MM.1S (cell line): ENCODE data around the gene TFDP1.

Experiments
- DNase-seq: peaks from one replicate; pipeline ENCODE4 v3.0.0-alpha.2; 2015
- H2AFZ ChIP-seq: fragments of 300-600 bp; sonication (generic); 2 replicates; pipeline ENCODE4 v1.6.0; 2016; ENCODE audit warnings: antibody characterized with exemption, low read length
- H3F3A ChIP-seq: fragments of 300-600 bp; sonication (generic); 2 replicates; pipeline ENCODE4 v1.6.1; 2016; ENCODE audit warnings: mild to moderate bottlenecking, antibody characterized with exemption, low read length, moderate library complexity, mixed read lengths; ENCODE audit not compliant: insufficient read depth
- H3K27ac ChIP-seq: fragments of 300-600 bp; sonication (generic); 2 replicates; pipeline ENCODE4 v1.5.1; 2016; ENCODE audit warnings: mild to moderate bottlenecking, low read length
- H3K27me3 ChIP-seq: fragments of 300-600 bp; sonication (generic); replicated peaks from 2 replicates; pipeline ENCODE4 v1.6.0; 2016; ENCODE audit warnings: low read length; ENCODE audit not compliant: insufficient read depth
- H3K36me3 ChIP-seq: fragments of 300-600 bp; sonication (generic); replicated peaks from 2 replicates; pipeline ENCODE4 v1.6.1; 2016; ENCODE audit warnings: mild to moderate bottlenecking, low read length, mixed read lengths; ENCODE audit not compliant: insufficient read depth
- H3K4me1 ChIP-seq: fragments of 300-600 bp; sonication (generic); 2 replicates; pipeline ENCODE4 v1.6.1; 2016; ENCODE audit warnings: low read length, mixed read lengths
- H3K4me2 ChIP-seq: fragments of 300-600 bp; sonication (generic); 2 replicates; pipeline ENCODE4 v1.6.0; 2016; ENCODE audit warnings: low read depth, low read length
- H3K4me3 ChIP-seq: fragments of 300-600 bp; sonication (generic); 2 replicates; pipeline ENCODE4 v1.5.1; 2016; ENCODE audit warnings: low read length, mixed read lengths
- H3K79me2 ChIP-seq: fragments of 300-600 bp; sonication (generic); 2 replicates; pipeline ENCODE4 v1.6.1; 2016; ENCODE audit warnings: mixed run types, low read length, mixed read lengths
- H3K9ac ChIP-seq: fragments of 300-600 bp; sonication (generic); 2 replicates; pipeline ENCODE4 v1.6.1; 2016; ENCODE audit warnings: low read length, mixed read lengths
- H3K9me2 ChIP-seq: fragments of 300-600 bp; sonication (generic); replicated peaks from 2 replicates; pipeline ENCODE4 v1.6.1; 2016; ENCODE audit warnings: mild to moderate bottlenecking, low read length, mixed read lengths; ENCODE audit not compliant: insufficient read depth
- H3K9me3 ChIP-seq: fragments of 300-600 bp; sonication (generic); replicated peaks from 2 replicates; pipeline ENCODE4 v1.6.1; 2016; ENCODE audit warnings: mild to moderate bottlenecking, low read length, mixed read lengths; ENCODE audit not compliant: insufficient read depth
- H4K20me1 ChIP-seq: fragments of 300-600 bp; sonication (generic); 2 replicates; pipeline ENCODE4 v1.6.1; 2016; ENCODE audit warnings: mild to moderate bottlenecking, low read length, moderate library complexity, mixed read lengths; ENCODE audit not compliant: insufficient read depth
- EZH2 ChIP-seq: fragments of 300-600 bp; sonication (generic); optimal IDR thresholded peaks from 2 replicates; pipeline ENCODE3; 2017; ENCODE audit warnings: low read depth, mild to moderate bottlenecking, antibody characterized with exemption, low read length, mixed read lengths
- EZH2phosphoT487 ChIP-seq: fragments of 300-600 bp; sonication (generic); IDR thresholded peaks from 2 replicates; pipeline ENCODE4 v1.6.1; 2018; ENCODE audit warnings: antibody characterized with exemption, low read length
- TF ChIP-seq, protein P1 (sequence below): fragments of 300-600 bp; sonication (generic); IDR thresholded peaks from 2 replicates; pipeline ENCODE4 v1.5.1; 2016; ENCODE audit warnings: antibody characterized with exemption, low read length, mixed read lengths

Gene TFDP1

DNA sequence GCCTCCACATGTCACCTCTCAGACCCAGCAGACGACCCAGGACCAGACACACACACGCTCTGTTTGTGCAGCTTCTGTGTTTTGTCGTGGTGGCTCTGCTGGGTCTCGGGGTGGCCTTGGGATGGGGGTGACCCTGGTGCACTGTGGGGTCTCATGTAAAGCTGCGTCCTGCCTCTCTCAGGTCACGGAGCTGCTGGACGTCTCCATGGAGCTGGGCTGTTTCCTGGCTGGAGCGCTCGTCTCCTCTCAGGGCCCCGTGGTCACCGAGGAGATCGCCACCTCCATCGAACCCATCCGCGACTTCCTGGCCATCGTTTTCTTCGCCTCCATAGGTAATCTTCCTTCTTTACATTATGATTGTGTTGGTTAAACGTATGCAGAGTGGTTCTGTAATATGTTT lies 45.4 kb upstream of the TFDP1 start:
- H3F3A ChIP-seq, result no peaks in the 10 kb centered on the region
- H3K79me2 ChIP-seq, result no peaks in the 10 kb centered on the region; the same call in 1 of the 2 replicates
- no peak overlapping the region for H3K4me3 ChIP-seq
- no peaks in the 10 kb centered on the region for H4K20me1 ChIP-seq
- no peaks in the 10 kb centered on the region for H3K4me1 ChIP-seq
- no peak for DNase-seq
- no peaks in the 10 kb centered on the region for H3K9me2 ChIP-seq
- H3K9ac ChIP-seq, result no peak overlapping the region
- no peak overlapping the region for H2AFZ ChIP-seq
- no peak overlapping the region for H3K4me2 ChIP-seq
- H3K27me3 ChIP-seq, result no peaks in the 10 kb centered on the region
- no peak overlapping the region for H3K27ac ChIP-seq
- no peaks in the 10 kb centered on the region for H3K36me3 ChIP-seq
- TF ChIP-seq, protein P1, sequence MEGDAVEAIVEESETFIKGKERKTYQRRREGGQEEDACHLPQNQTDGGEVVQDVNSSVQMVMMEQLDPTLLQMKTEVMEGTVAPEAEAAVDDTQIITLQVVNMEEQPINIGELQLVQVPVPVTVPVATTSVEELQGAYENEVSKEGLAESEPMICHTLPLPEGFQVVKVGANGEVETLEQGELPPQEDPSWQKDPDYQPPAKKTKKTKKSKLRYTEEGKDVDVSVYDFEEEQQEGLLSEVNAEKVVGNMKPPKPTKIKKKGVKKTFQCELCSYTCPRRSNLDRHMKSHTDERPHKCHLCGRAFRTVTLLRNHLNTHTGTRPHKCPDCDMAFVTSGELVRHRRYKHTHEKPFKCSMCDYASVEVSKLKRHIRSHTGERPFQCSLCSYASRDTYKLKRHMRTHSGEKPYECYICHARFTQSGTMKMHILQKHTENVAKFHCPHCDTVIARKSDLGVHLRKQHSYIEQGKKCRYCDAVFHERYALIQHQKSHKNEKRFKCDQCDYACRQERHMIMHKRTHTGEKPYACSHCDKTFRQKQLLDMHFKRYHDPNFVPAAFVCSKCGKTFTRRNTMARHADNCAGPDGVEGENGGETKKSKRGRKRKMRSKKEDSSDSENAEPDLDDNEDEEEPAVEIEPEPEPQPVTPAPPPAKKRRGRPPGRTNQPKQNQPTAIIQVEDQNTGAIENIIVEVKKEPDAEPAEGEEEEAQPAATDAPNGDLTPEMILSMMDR, result no peak
- no peak for TF ChIP-seq EZH2
- no peak for TF ChIP-seq EZH2phosphoT487
- no peaks in the 10 kb centered on the region for H3K9me3 ChIP-seq

DNA sequence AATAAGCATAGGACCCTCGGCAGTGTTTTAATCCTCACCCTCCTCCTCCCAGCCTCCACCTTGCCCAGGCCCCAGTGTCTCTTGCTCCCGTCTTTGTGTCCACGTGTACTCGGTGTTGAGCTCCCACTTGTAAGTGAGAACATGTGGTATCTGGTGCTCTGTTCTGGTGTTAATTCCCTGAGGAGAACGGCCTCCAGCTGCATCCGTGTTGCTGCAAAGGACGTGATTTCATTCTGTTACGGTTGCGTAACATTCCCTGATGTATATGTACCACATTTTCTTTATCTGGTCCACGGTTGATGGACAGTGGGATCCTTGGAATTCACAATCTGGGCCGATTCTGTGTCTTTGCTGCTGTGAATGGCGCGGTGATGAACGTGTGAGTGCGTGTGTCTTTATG lies 44.7 kb upstream of the TFDP1 start:
- no peak overlapping the region for H3K9ac ChIP-seq
- H3K9me2 ChIP-seq, result no peaks in the 10 kb centered on the region
- H3K4me1 ChIP-seq, result no peaks in the 10 kb centered on the region
- H4K20me1 ChIP-seq, result no peaks in the 10 kb centered on the region
- no peak for DNase-seq
- H3K9me3 ChIP-seq, result no peaks in the 10 kb centered on the region
- no peaks in the 10 kb centered on the region; the same call in 1 of the 2 replicates for H3K79me2 ChIP-seq
- TF ChIP-seq EZH2 (no peak), EZH2phosphoT487 (no peak)
- TF ChIP-seq, protein P1, result no peak
- no peaks in the 10 kb centered on the region for H3K27me3 ChIP-seq
- H3K27ac ChIP-seq, result no peak overlapping the region
- no peak overlapping the region for H3K4me3 ChIP-seq
- no peaks in the 10 kb centered on the region for H3F3A ChIP-seq
- H2AFZ ChIP-seq, result no peak overlapping the region
- no peaks in the 10 kb centered on the region for H3K36me3 ChIP-seq
- H3K4me2 ChIP-seq, result no peak overlapping the region

DNA sequence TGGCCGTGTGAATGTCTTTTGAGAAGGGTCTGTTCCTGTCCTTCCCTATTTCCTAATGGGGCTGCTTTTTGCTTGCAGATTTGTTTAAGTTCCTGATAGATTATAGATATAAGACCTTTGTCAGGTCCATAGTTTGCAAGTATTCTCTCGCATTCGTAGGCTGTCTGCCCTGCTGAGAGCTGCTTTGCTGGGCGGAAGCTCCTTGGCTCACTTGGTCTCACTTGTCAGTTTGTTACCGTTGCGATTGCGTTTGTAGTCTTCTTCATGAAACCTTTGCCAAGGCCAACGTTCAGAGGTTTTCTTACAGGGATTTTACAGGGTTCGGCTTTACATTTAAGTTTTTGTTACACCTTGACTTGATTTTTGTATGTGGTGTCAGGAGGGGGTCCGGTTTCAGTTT lies 44.0 kb upstream of the TFDP1 start:
- Histone ChIP-seq H3K9me3 (no peaks in the 10 kb centered on the region), H3K4me1 (no peaks in the 10 kb centered on the region), H4K20me1 (no peaks in the 10 kb centered on the region), H3K27ac (no peak overlapping the region), H3K9ac (no peak overlapping the region), H3K4me2 (no peak overlapping the region), H2AFZ (no peak overlapping the region), H3K4me3 (no peak overlapping the region), H3K9me2 (no peaks in the 10 kb centered on the region), H3K36me3 (no peaks in the 10 kb centered on the region), H3K27me3 (no peaks in the 10 kb centered on the region), H3K79me2 (no peaks in the 10 kb centered on the region; the same call in 1 of the 2 replicates), H3F3A (no peaks in the 10 kb centered on the region)
- TF ChIP-seq EZH2phosphoT487 (no peak), EZH2 (no peak)
- TF ChIP-seq, protein P1, result no peak
- no peak for DNase-seq
